Measurements from ENCODE around the gene ZNF341.

The ZNF341 gene

GRCh38 chr20:33702861-33703260, 28.9 kb upstream of the ZNF341 start:
- DNase-seq = no peak

- DNase-seq = no peak
These were observed 28.2 kb upstream of the ZNF341 start for GRCh38 chr20:33703498-33704137.

DNA sequence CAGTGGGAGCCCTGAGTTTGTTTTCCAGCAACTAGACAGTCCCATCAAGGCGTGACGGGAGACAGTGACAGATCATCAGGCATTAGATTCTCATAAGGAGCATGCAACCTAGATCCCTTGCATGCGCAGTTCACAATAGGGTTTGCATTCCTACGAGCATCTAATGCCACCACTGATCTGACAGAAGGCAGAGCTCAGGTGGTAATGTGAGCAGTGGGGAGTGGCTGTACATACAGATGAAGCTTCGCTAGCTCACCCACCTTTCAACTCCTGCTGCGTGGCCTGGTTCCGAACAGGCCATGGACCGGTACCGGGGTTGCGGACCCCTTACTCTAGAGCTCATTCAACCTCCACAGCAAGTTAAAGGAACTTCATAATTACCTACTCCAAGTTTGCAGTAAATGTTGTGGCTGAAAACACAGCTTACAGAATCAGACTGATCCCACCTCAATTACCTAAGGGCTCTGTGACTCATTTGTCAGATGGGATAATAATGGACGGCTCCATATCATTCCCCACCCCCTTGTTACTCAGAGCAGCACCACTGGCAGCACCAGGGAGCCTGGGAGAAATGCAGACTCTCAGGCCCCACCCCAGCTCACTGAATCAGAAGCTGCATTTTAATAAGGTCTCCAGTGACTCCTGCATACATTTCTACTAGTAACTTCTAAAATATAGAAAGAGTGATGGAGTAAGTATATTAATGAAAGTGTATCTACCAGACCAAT, 27.4 kb upstream of the ZNF341 start:
- DNase-seq = no peak

- DNase-seq = no peak
These were observed 24.1 kb upstream of the ZNF341 start for GRCh38 chr20:33707668-33708067.

DNA sequence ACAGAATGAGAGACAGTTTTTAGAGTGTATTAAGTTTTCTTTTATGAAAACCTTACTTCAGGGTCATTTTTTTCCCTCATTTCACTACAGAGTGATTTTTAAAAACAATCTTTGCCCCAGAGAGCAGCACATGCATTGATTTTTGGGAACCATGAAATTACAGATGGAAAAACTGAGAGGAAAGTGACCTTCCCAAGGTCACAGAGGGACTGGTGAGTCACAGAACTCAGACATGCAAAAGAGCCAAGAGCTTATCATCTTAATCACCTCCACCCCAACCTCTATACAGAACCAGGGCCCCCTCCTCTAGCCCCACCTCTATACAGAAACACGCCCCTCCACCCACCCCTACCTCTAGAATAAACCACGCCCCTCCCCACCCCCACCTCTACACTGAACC, 22.4 kb upstream of the ZNF341 start:
- DNase-seq = no peak

DNA sequence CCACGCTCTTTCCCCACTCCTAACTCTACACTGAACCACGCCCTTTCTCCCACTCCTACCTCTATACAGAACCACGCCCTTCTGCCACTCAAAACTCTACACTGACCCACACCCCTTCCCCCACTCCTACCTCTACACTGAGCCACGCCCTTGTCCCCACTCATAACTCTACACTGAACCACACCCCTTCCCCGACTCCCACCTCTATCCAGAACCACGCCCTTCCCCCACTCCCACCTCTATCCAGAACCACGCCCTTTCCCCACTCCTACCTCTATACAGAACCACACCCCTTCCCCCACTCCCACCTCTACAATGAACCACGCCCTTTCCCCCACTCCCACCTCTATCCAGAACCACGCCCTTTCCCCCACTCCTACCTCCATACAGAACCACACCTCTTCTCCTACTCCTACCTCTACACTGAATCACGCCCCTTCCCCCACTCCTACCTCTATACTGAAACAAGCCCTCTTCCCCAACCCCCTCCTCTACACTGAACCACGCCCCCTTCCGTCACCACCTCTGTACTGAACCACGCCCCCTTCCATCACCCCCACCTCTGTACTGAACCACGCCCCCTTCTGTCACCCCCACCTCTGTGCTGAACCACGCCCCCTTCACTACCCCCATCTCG, 21.8 kb upstream of the ZNF341 start:
- DNase-seq = no peak

DNA sequence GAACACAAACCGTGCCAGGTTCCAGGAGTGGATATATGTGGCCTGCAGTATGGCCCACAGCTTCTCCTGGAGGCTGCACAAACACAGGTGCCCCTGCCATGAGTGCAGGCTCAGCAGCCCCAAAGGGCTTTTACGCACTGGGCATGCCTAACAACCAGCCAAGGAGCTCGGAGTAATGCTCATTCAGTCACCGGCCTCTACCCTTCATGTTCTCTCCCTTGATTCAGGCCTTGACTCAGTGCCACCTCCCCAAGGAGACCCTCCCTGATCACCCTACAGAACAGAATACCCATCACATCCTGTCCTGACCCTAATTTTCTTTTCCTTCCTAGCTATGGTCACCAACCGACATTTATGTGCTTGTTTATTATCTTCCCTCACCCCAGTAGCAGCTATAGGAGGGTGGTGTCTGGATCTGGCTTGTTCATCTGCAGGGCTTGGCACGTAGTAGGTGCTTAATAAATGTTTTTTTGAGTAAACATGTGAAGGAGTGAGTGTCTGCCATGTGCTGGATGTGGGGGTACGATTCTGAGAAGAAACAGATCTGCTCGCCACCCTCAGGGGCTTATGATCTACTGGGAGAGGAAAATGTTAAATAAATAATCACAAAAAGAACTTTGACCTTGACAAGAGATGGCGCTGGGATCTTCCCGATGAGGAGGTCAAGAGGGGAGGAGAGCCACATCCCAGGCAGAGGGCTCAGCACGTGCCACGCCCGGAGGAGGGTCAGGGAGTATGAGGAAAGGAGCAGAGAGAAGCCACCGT, 20.9 kb upstream of the ZNF341 start:
- DNase-seq = no peak

DNA sequence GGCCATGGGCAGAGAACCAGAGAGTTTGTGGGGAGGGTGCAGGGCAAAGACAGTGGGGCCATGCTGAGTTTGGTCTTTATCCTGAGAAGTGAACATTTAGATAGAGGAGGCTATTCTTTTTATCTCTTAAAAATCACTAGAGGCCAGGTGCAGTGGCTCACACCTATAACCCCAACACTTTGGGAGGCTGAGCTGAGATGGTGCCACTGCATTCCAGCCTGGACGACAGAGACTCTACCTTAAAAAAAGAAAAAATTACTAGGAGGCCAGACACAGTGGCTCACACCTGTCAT, 20.4 kb upstream of the ZNF341 start:
- DNase-seq = no peak

GRCh38 chr20:33713865-33714367, 17.9 kb upstream of the ZNF341 start:
- DNase-seq = no peak

DNA sequence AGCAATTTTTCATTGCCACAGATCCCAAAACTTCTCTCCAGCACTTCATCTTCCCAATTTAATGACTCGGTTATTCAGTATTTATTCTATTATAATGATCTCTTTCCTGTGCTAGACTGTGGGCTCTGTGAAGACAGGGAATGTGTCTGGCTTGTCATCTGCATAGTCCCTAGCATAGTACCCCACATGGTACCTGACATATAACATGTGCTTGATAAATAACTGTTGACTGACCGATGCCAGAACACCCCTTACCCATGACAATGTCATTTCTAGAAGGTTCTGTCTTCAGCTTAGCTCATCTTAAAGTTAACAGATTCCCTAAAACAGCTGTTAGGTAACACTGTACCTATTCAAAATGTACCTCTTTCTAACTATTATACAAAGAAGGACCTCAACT, 15.3 kb upstream of the ZNF341 start:
- DNase-seq = no peak

DNA sequence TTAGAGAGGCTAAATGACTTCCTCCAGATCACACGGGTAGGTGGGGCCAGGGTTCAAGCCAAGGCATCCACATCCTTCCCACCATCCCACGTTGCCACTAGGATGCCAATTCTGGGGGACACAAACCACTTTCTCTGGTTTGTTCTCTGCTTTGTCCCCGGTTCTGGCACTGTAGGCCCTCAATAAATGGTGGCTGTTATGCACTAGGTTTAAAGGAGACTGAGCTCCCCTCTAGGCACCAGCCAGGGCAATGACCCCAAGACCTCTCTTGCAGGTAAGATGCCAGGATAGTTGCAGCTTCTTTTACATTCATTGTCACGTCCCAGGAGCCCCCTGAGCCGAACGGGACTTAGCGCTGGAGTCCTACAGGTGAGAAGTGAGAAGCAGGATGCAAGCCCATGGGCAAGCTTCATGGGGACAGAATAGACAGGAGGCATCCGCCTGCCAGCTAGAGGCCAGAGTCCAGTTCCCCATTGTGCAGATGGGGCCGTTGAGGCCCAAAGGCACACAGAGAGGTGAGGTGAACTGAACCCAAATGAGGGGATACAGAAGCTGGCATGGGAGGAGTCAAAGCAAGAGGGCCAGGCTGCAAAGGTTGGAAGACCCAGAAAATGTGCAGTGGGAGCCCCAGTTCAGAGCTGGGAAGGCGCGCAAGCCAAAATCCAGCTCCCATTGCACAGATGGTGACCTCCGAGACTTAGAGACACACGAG, 12.4 kb upstream of the ZNF341 start:
- DNase-seq = peak; percentile 11

DNA sequence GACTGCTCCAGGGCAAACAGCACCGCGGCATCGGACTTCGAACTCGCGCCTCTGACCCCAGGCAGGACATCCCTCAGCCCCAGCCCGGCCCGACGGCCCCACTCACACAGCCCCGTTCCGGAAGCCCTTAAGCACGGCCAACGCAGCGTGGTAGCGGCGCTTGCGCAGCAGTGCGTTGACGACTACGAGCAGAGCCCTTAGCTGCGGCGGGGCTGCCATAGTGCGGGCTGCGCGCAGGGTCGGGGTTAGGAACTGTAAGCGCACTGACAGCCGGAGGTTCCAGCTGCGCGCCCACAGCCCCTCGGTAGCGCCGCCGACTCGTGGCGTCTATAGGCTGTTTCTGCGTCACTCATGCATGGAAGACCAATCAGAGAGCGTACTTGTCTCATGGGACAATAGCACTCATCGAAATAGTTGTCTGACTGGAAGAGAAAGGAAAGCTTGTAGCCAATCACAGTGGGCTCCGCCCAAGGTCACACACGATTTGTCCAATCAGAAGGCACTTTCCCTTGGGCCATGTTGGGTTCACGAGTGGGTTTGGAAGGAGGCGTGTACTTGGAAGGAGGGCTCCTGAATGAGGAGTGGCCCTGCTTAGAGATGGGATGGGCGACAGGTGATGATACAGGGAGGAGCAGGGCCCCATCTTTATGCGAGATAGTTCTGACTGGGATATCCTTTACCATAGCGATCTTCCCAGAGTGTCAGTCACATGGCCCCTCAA, 11.6 kb upstream of the ZNF341 start, which contains the start of gene PXMP4:
TSS of gene PXMP4 (minus strand) at position 322 of the 721 bp plus-strand sequence. CDS start at position 219, 103 bp downstream.
- DNase-seq = peak; percentile 96

DNA sequence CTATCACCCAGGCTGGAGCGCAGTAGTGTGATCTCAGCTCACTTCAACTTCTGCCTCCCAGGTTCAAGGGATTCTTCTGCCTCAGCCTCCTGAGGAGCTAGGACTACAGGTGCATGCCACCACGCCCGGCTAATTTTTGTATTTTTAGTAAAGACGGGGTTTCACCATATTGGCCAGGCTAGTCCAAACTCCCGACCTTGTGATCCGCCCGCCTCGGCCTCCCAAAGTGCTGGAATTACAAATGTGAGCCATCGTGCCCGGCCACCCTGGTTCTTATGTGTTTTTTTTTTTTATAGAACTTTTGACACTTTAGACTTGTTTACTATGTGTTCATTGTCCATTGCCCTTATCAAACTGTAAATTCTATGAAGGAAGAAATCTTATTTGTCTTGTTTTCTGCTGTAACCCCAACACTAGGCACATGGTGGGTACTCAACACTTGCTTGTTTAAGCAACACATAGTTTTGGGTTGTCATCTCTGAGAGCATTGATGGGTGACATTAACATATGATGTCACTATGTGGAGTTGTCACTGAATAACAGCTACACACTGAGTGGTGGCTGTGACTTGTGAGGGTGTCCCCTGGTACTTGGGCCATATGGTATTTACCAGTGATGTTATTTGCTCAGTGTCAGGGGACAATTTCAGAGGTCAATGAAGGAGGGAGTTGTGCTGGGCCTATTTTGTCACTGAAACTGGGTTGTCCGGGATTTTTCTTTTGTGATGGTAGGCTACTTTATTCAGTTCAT, 10.2 kb upstream of the ZNF341 start:
- DNase-seq = no peak

GRCh38 chr20:33724439-33725094, 7.2 kb upstream of the ZNF341 start:
- DNase-seq = peak; percentile 24

DNA sequence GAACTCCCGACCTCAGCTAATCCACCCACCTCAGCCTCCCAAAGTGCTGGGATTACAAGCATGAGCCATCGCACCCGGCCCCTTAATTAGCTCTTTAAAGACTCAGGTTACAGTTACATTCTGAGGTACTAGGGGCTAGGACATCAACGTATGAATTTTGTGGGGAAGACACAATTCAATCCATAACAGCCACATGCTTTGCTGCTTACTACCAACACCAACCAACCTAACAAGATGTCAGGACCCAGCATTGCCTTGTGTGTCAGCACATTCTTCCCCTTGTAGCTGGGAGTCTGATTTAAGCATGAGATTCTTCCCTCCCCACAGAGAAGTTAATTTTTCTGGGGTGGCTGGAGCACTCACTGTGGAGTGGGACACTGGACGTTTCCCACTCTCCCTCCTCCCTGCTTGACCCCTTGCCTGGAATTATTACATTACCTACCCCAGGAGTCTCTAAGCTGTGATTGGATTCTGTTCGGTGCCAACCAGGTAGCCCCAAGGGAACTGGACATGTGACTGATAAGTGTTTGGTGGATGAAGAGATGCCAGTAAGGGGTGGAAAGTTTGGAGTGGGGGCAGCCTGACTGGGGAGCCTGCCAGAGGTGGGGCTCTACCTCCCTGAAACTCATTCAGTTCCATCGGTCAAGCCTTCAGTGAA, 6.1 kb upstream of the ZNF341 start:
- no peak for DNase-seq

DNA sequence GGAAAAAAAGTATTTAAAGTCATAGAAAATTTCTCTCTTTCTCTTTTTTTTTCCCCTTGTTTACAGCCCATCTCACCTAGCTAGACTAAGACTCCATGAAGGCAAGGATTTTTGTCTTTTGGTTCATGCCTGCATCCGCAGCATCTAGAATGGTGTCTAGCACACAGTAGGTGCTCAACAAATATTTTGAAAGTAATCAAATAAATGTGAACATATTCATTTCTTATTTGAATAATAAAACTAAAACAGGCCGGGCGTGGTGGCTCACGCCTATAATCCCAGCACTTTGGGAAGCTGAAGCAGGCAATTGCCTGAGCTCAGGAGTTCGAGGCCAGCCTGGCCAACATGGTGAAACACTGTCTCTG, 4.7 kb upstream of the ZNF341 start:
- no peak for DNase-seq

DNA sequence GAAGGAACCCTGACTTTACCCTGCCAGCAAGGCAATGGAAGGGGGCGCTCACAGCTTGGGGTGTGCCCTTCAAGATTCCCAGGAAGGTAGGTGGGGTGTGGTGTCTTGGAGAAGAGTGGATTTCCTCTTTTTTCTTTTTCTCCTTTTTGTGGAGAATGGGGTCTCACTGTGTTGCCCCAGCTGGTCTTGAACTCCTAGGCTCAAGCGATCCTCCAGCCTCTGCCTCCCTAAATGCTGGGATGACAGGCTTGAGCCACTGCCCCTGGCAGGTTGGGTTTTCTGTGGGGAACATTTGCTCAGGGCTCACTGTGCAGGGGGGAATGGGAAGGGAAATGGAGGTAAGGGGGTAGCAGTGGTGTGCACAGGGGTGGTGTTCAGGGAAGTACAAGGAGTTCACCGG, 4.0 kb upstream of the ZNF341 start:
- no peak for DNase-seq

DNA sequence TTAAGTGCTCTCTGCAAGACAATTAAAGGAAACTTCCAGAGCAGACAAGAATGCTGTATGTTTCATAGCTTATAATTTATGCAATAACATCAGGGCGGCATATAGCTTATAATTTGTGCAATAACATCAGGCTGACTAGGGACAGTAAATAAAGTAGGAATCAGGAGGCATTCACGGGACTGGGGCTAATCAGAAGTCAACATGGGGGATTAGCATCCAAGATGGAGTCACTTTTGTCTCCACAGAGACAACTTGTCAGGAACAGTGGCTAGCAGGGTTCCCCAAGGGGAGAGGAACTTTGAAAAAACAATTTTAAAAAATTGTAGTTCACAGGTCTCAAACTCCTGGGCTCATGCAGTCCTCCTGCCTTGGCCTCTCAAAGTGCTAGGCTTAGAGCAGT, 3.3 kb upstream of the ZNF341 start:
- DNase-seq = no peak

- no peak for DNase-seq
These were observed 2.7 kb upstream of the ZNF341 start for GRCh38 chr20:33729101-33729500.

All from suppressor macrophage treated with lipopolysaccharide for 4 hours (primary cell).